Astrocyte (in vitro differentiated cells and primary cell): ENCODE measurements around the gene GLP2R. TPM values are rescaled to one million over a fixed set of nuclear protein-coding genes. Genes with fewer than 3 reads are reported as not detected.

Experiments
- DNase-seq: peaks from one replicate; pipeline ENCODE4 v3.0.0-alpha.2; 2010; ENCODE audit warnings: low read depth
- FAIRE-seq: peaks from 2 replicates; lab custom pipeline; 2011; peaks lifted over from hg19 to GRCh38; lab: Jason Lieb, UNC
- H2AFZ ChIP-seq: 2 replicates; pipeline ENCODE4 v1.6.0; 2012; ENCODE audit warnings: low read depth, low read length, inconsistent platforms
- H3K27ac ChIP-seq: 2 replicates; pipeline ENCODE4 v1.5.1; 2011; ENCODE audit warnings: low read depth, low read length, inconsistent platforms
- H3K27me3 ChIP-seq: 2 replicates; pipeline ENCODE4 v1.6.0; 2011; ENCODE audit warnings: low read length, inconsistent platforms; ENCODE audit not compliant: insufficient read depth
- H3K36me3 ChIP-seq: 2 replicates; pipeline ENCODE4 v1.5.1; 2011; ENCODE audit warnings: low read length, inconsistent platforms; ENCODE audit not compliant: insufficient read depth
- H3K4me1 ChIP-seq: 2 replicates; pipeline ENCODE4 v1.5.1; 2011; ENCODE audit warnings: low read length, inconsistent platforms; ENCODE audit not compliant: insufficient read depth
- H3K4me2 ChIP-seq: 2 replicates; pipeline ENCODE4 v1.6.0; 2012; ENCODE audit warnings: low read length, inconsistent platforms
- H3K4me3 ChIP-seq: 2 replicates; pipeline ENCODE4 v1.5.1; 2011; ENCODE audit warnings: low read depth, mild to moderate bottlenecking, low read length, inconsistent platforms; ENCODE audit not compliant: insufficient read depth
- H3K79me2 ChIP-seq: 2 replicates; pipeline ENCODE4 v1.6.0; 2012; ENCODE audit warnings: mild to moderate bottlenecking, low read length, inconsistent platforms; ENCODE audit not compliant: insufficient read depth
- H3K9ac ChIP-seq: 2 replicates; pipeline ENCODE4 v1.6.0; 2012; ENCODE audit warnings: mild to moderate bottlenecking, low read length, inconsistent platforms
- H3K9me3 ChIP-seq: 2 replicates; pipeline ENCODE4 v1.5.1; 2012; ENCODE audit warnings: low read depth, mild to moderate bottlenecking, low read length, inconsistent platforms; ENCODE audit not compliant: insufficient read depth
- H4K20me1 ChIP-seq: 2 replicates; pipeline ENCODE4 v1.6.0; 2012; ENCODE audit warnings: low read length, inconsistent platforms; ENCODE audit not compliant: insufficient read depth
- H3K27ac Mint-ChIP-seq: one replicate; pipeline ENCODE4 v1.8.0; 2021; ENCODE audit warnings: mild to moderate bottlenecking, mixed read lengths; ENCODE audit not compliant: unreplicated experiment
- H3K27me3 Mint-ChIP-seq: one replicate; pipeline ENCODE4 v1.8.0; 2021; ENCODE audit warnings: low read depth, mixed read lengths; ENCODE audit not compliant: unreplicated experiment
- H3K36me3 Mint-ChIP-seq: one replicate; pipeline ENCODE4 v1.8.0; 2021; ENCODE audit warnings: low read depth, mixed read lengths; ENCODE audit not compliant: unreplicated experiment
- H3K4me1 Mint-ChIP-seq: one replicate; pipeline ENCODE4 v1.8.0; 2021; ENCODE audit warnings: low read depth, mixed read lengths; ENCODE audit not compliant: unreplicated experiment
- H3K4me3 Mint-ChIP-seq: one replicate; pipeline ENCODE4 v1.8.0; 2021; ENCODE audit warnings: mild to moderate bottlenecking, moderate library complexity, mixed read lengths; ENCODE audit not compliant: unreplicated experiment
- H3K9me3 Mint-ChIP-seq: one replicate; pipeline ENCODE4 v1.8.0; 2021; ENCODE audit warnings: mild to moderate bottlenecking, mixed read lengths; ENCODE audit not compliant: unreplicated experiment
- CTCF ChIP-seq: IDR thresholded peaks from 2 replicates; pipeline ENCODE4 v1.5.1; 2011; ENCODE audit warnings: low read depth, mild to moderate bottlenecking, inconsistent platforms, low read length, moderate library complexity; ENCODE audit not compliant: insufficient read depth
- EZH2 ChIP-seq: IDR thresholded peaks from 2 replicates; pipeline ENCODE4 v1.6.1; 2012; ENCODE audit warnings: mild to moderate bottlenecking, low read length, inconsistent platforms; ENCODE audit not compliant: insufficient read depth
- total RNA-seq: library from RNA; stranded (reverse); gene quantifications from 2 replicates; pipeline ENCODE4 v1.2.1, GENCODE V29; 2021

GLP2R gene
- total RNA-seq, 1 donor from 2014 or later = 0.41 TPM

- TF ChIP-seq CTCF = no peak
- TF ChIP-seq EZH2 = no peak
- H3K36me3 ChIP-seq = no peaks in the 10 kb centered on the region
- H3K9me3 ChIP-seq = no peaks in the 10 kb centered on the region
- Mint-ChIP-seq H3K27ac (no peak overlapping the region), H3K36me3 (no peaks in the 10 kb centered on the region), H3K4me3 (no peak overlapping the region), H3K4me1 (peaks cover 7% of the 10 kb centered on the region), H3K9me3 (peaks cover 2% of the 10 kb centered on the region), H3K27me3 (no peaks in the 10 kb centered on the region)
- no peak overlapping the region for H2AFZ ChIP-seq
- H3K27me3 ChIP-seq = no peaks in the 10 kb centered on the region
- DNase-seq = no peak
- H4K20me1 ChIP-seq = no peaks in the 10 kb centered on the region
- no peak overlapping the region for H3K9ac ChIP-seq
- FAIRE-seq = no peak
- no peak overlapping the region for H3K4me3 ChIP-seq
- peaks cover 9% of the 10 kb centered on the region for H3K4me1 ChIP-seq
- no peak overlapping the region for H3K27ac ChIP-seq
- no peak overlapping the region for H3K4me2 ChIP-seq
- no peaks in the 10 kb centered on the region for H3K79me2 ChIP-seq
Measured at GRCh38 chr17:9844153-9844552, 18.4 kb downstream of the GLP2R start.

- Histone ChIP-seq H3K4me2 (no peak overlapping the region), H3K9me3 (no peaks in the 10 kb centered on the region), H3K4me3 (no peak overlapping the region), H3K27ac (no peak overlapping the region), H3K36me3 (no peaks in the 10 kb centered on the region), H3K27me3 (no peaks in the 10 kb centered on the region), H4K20me1 (no peaks in the 10 kb centered on the region), H3K9ac (no peak overlapping the region), H2AFZ (no peak overlapping the region), H3K79me2 (no peaks in the 10 kb centered on the region), H3K4me1 (peaks cover 9% of the 10 kb centered on the region)
- no peak for TF ChIP-seq EZH2
- no peak for TF ChIP-seq CTCF
- FAIRE-seq = no peak
- peaks cover 1% of the 10 kb centered on the region for H3K4me1 Mint-ChIP-seq
- no peaks in the 10 kb centered on the region for H3K36me3 Mint-ChIP-seq
- H3K4me3 Mint-ChIP-seq = no peak overlapping the region
- no peak for DNase-seq
- peaks cover 2% of the 10 kb centered on the region for H3K9me3 Mint-ChIP-seq
- no peak overlapping the region for H3K27ac Mint-ChIP-seq
- no peaks in the 10 kb centered on the region for H3K27me3 Mint-ChIP-seq
Measured at GRCh38 chr17:9845306-9845705, 19.6 kb downstream of the GLP2R start.

- no peak overlapping the region for H3K9ac ChIP-seq
- no peak overlapping the region for H3K4me2 ChIP-seq
- Mint-ChIP-seq H3K4me3 (no peak overlapping the region), H3K4me1 (no peaks in the 10 kb centered on the region), H3K36me3 (no peaks in the 10 kb centered on the region), H3K27me3 (no peaks in the 10 kb centered on the region), H3K27ac (no peak overlapping the region), H3K9me3 (peaks cover 8% of the 10 kb centered on the region)
- FAIRE-seq = no peak
- no peak for TF ChIP-seq CTCF
- H3K27ac ChIP-seq = no peak overlapping the region
- H2AFZ ChIP-seq = no peak overlapping the region
- no peaks in the 10 kb centered on the region for H3K27me3 ChIP-seq
- H3K4me3 ChIP-seq = no peak overlapping the region
- H3K4me1 ChIP-seq = no peaks in the 10 kb centered on the region
- no peaks in the 10 kb centered on the region for H3K36me3 ChIP-seq
- no peak for DNase-seq
- H3K79me2 ChIP-seq = no peaks in the 10 kb centered on the region
- H4K20me1 ChIP-seq = no peaks in the 10 kb centered on the region
- no peaks in the 10 kb centered on the region for H3K9me3 ChIP-seq
Measured at GRCh38 chr17:9850151-9850550, 24.4 kb downstream of the GLP2R start.
